Activated effector memory CD4-positive, alpha-beta T cell treated with Interleukin-2 at 50 U/mL for 16 hours (primary cell): ENCODE data around the gene BCAS4.
"Not testable (repeated sequence)": the region's sequence is repeated elsewhere in the genome, so short reads cannot be mapped to it uniquely, and the experiment has no call there.

Experiments
- DNase-seq: peaks from one replicate; pipeline ENCODE4 v3.0.0-alpha.2; 2020

The BCAS4 gene

GRCh38 chr20:50799890-50800550 lies 5.2 kb downstream of the BCAS4 start:
- DNase-seq, result no peak

GRCh38 chr20:50800986-50801746 lies 6.3 kb downstream of the BCAS4 start:
- not testable (repeated sequence) for DNase-seq

GRCh38 chr20:50801747-50802125 lies 6.9 kb downstream of the BCAS4 start:
- no peak for DNase-seq

- DNase-seq, result no peak
Measured at GRCh38 chr20:50802289-50802688, 7.4 kb downstream of the BCAS4 start.

GRCh38 chr20:50804437-50805348 lies 9.8 kb downstream of the BCAS4 start:
- peak; percentile 9 for DNase-seq

GRCh38 chr20:50805349-50805684 lies 10.5 kb downstream of the BCAS4 start:
- DNase-seq, result no peak

- DNase-seq, result no peak
Measured at GRCh38 chr20:50806126-50806768, 11.4 kb downstream of the BCAS4 start.

- DNase-seq, result no peak
Measured at GRCh38 chr20:50810063-50810462, 15.2 kb downstream of the BCAS4 start.

- no peak for DNase-seq
Measured at GRCh38 chr20:50810842-50811241, 16.0 kb downstream of the BCAS4 start.

- DNase-seq, result no peak
Measured at GRCh38 chr20:50813101-50813643, 18.3 kb downstream of the BCAS4 start.

GRCh38 chr20:50813801-50814200 lies 18.9 kb downstream of the BCAS4 start:
- no peak for DNase-seq

- no peak for DNase-seq
Measured at GRCh38 chr20:50814438-50815161, 19.7 kb downstream of the BCAS4 start.

GRCh38 chr20:50815162-50815989 lies 20.5 kb downstream of the BCAS4 start:
- no peak for DNase-seq

GRCh38 chr20:50817776-50818172 lies 22.9 kb downstream of the BCAS4 start:
- no peak for DNase-seq

GRCh38 chr20:50819349-50819748 lies 24.5 kb downstream of the BCAS4 start:
- no peak for DNase-seq

- no peak for DNase-seq
Measured at GRCh38 chr20:50820515-50821256, 25.8 kb downstream of the BCAS4 start.

- no peak for DNase-seq
Measured at GRCh38 chr20:50821257-50821921, 26.5 kb downstream of the BCAS4 start.

- DNase-seq, result no peak
Measured at GRCh38 chr20:50821994-50822393, 27.1 kb downstream of the BCAS4 start.

- DNase-seq, result no peak
Measured at GRCh38 chr20:50823319-50823718, 28.5 kb downstream of the BCAS4 start.

- no peak for DNase-seq
Measured at GRCh38 chr20:50824137-50824536, 29.3 kb downstream of the BCAS4 start.
